Aorta (tissue), 5 donors: ENCODE results near the gene ZNF552. TPM values are rescaled to one million over a fixed set of nuclear protein-coding genes. Genes with fewer than 3 reads are reported as not detected.
"Not testable (repeated sequence)": the region's sequence is repeated elsewhere in the genome, so short reads cannot be mapped to it uniquely, and the experiment has no call there.

Experiments used
- ATAC-seq: fragments of 200-7000 bp; cut with Tn5 transposase; one replicate; pipeline ENCODE4 v1.9.1; 2022; ENCODE audit warnings: moderate library complexity; ENCODE audit not compliant: low FRiP score
- DNase-seq, 2 donors: peaks; one replicate each; pipeline ENCODE4 v3.0.0-alpha.2; 2020
- H3K27ac ChIP-seq, 2 donors: one replicate each; pipeline ENCODE4 v1.5.1; 2013; ENCODE audit warnings: low read length in 2 of 2, mild to moderate bottlenecking in 2 of 2, moderate library complexity in 2 of 2, control low read depth in 1 of 2, inconsistent platforms in 1 of 2, low read depth in 1 of 2
- H3K27me3 ChIP-seq, 2 donors: one replicate each; pipeline ENCODE4 v1.6.1; 2013; ENCODE audit warnings: control low read depth in 1 of 2, low read length in 1 of 2, mild to moderate bottlenecking in 1 of 2, moderate library complexity in 1 of 2; ENCODE audit not compliant: insufficient read depth in 2 of 2, control insufficient read depth in 1 of 2
- H3K36me3 ChIP-seq, 2 donors: one replicate each; pipeline ENCODE4 v1.6.1; 2013; ENCODE audit warnings: control low read depth in 1 of 2, low read length in 1 of 2, mild to moderate bottlenecking in 1 of 2; ENCODE audit not compliant: insufficient read depth in 2 of 2, control insufficient read depth in 1 of 2
- H3K4me1 ChIP-seq, 2 donors: one replicate each; pipeline ENCODE4 v1.6.1; 2013; ENCODE audit warnings: low read length in 2 of 2, control low read depth in 1 of 2, mild to moderate bottlenecking in 1 of 2, moderate library complexity in 1 of 2; ENCODE audit not compliant: insufficient read depth in 2 of 2, control insufficient read depth in 1 of 2
- H3K4me3 ChIP-seq, 2 donors: one replicate each; pipeline ENCODE4 v1.5.1; 2013; ENCODE audit warnings: low read length in 2 of 2, control low read depth in 1 of 2, mild to moderate bottlenecking in 1 of 2
- H3K9me3 ChIP-seq: one replicate; pipeline ENCODE4 v1.6.1; 2013; ENCODE audit warnings: mild to moderate bottlenecking, low read length; ENCODE audit not compliant: control insufficient read depth
- WGBS, 2 donors: extraction: QIAGEN DNeasy Blood & Tissue Kit; methylation state at CpG; one replicate each; pipeline ENCODE4 v1.1.7; 2013; 5-methylcytosine and 5-hydroxymethylcytosine counted together
- intact Hi-C, 2 donors: fragments of 100-400 bp; cut with DNase I; formaldehyde crosslinking; loops; one replicate each; pipeline versions ENCODE4 v1.14.2 to v1.15.0; 2022
- polyA plus RNA-seq, 2 donors: library from polyadenylated mRNA; stranded (reverse); fragments of 200-250 nt; gene quantifications; one replicate each; pipeline ENCODE4 v1.2.3, GENCODE V29; 2013
- total RNA-seq, 2 donors: library from RNA; stranded (reverse); fragmentation: NEBNext Ultra II Directional; extraction: Animal tissue kit (Norgen Biotek cat#: 25700); gene quantifications; one replicate each; pipeline ENCODE4 v1.2.1, GENCODE V29; 2021
- donor health status: healthy with polysubstance abuse.
- donor health status: Bipolar disorder and iron deficiency.
- donor health status: DM: no; HTN: no; CAD: no.
- donor health status: DM: no; HTN: no; CAD: no.
- donor health status: DM: yes; HTN: yes; CAD: no.

The ZNF552 gene
- total and polyA plus RNA-seq, 4 donors = 4.5 to 8.5 (median 7.1) TPM

GRCh38 chr19:57841122-57841763, 26.5 kb upstream of the ZNF552 start:
- WGBS, 2 donors = 22 to 41% methylated on average over 6 of the region's 6 CpGs
- Histone ChIP-seq H3K4me1 (no peaks in the 10 kb centered on the region), H3K9me3 (peaks cover 5% of the 10 kb centered on the region), H3K27me3 (no peaks in the 10 kb centered on the region), H3K27ac (no peak overlapping the region), H3K36me3 (peaks cover 0 to 6% of the 10 kb centered on the region in 2 donors), H3K4me3 (no peak overlapping the region)
- DNase-seq = no peak
- intact Hi-C loops = no loop called here
- ATAC-seq = no peak

GRCh38 chr19:57838622-57839191, 24.0 kb upstream of the ZNF552 start:
- ATAC-seq, H3K36me3 ChIP-seq, H3K9me3 ChIP-seq, intact Hi-C loops, H3K4me1 ChIP-seq, H3K27ac ChIP-seq, H3K27me3 ChIP-seq, H3K4me3 ChIP-seq, DNase-seq: not testable (repeated sequence)
- WGBS, 2 donors = 90 to 92% methylated on average over 3 to 5 of the region's 5 CpGs

DNA sequence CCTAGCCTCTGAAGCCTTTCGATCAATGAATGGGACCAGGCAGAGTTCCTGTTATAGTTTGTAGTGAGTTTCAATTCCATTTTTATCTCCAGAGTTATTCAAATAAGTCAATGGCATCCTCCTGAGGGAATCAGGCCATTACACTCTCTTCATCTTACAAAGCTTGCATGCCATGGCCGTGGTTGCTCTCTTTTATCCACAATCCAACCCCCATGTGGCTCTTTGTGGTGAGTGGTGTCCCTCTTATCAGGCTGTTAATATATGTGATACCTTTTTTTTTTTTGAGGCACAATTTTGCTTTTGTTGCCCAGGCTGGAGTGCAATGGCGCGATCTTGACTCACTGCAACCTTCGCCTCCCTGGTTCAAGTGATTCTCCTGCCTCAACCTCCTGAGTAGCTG, 22.3 kb upstream of the ZNF552 start:
- intact Hi-C loops, H3K9me3 ChIP-seq, H3K4me3 ChIP-seq, H3K27ac ChIP-seq, H3K4me1 ChIP-seq, ATAC-seq, H3K27me3 ChIP-seq, H3K36me3 ChIP-seq, DNase-seq: not testable (repeated sequence)
- WGBS, 2 donors = 93 to 94% methylated on average over 5 of the region's 5 CpGs

DNA sequence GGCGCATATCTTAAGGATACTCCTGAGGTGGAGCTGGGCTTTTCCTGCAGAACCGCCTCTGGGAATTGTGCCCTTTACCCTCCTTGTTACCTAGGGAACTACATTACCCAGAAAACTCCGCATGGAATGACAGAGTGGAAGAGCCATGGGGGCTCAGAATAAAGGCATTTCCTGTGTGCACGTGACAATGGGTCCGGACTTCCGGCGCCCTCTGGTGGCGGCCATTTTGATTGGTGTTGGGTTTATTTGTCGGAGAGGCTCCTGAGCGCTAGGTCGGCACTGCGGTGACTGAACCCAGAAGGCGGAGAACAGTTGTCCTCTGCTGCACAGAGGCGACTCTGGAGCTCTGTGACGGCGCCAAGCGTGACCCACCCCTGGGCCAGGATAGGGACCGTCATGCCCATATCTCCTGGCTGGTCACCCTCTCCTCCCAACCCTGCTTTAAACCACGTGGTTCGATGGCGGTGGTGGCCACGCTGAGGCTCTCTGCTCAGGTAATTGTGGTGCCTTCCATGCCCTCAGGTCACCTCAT, 15.4 kb upstream of the ZNF552 start, which contains the start of gene ZNF587B:
ZNF587B (plus strand) TSS at position 229 of the 532 bp plus-strand sequence; CDS start at position 459, 230 bp downstream.
- ATAC-seq (peak; percentile 88), DNase-seq (peak; percentile 78 to 80)
- Histone ChIP-seq H3K27me3 (no peaks in the 10 kb centered on the region), H3K4me3 (peak within 1 kb of the TSS in 1 of 2 donors; percentile 17), H3K36me3 (no peaks in the 10 kb centered on the region), H3K9me3 (peaks cover 1% of the 10 kb centered on the region), H3K27ac (peak within 1 kb of the TSS in 1 of 2 donors; percentile 32), H3K4me1 (no peaks in the 10 kb centered on the region)
- intact Hi-C loops = no loop called here
- WGBS, 2 donors = 9 to 11% methylated on average over 22 of the region's 22 CpGs

DNA sequence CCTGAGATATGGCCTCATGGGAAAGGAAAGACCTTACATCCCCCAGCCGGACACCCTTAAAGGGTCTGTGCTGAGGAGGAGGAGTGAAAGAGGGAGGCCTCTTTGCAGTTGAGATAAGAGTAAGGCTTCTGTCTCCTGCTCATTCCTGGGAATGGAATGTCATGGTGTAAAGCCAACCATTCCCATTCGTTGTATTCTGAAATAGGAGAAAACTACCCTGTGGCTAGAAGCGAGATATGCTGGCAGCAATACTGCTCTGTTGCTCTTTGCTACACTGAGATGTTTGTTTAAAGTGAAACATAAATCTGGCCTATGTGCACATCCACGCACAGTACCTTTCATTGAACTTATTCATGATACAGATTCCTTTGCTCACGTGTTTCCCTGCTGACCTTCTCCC, 14.6 kb upstream of the ZNF552 start:
- H3K9me3 ChIP-seq = peaks cover 1% of the 10 kb centered on the region
- H3K27me3 ChIP-seq = no peaks in the 10 kb centered on the region
- H3K27ac ChIP-seq = no peak overlapping the region
- WGBS, 2 donors = 33 to 38% methylated on average over 5 of the region's 5 CpGs
- DNase-seq = no peak
- intact Hi-C loops = no loop called here
- no peaks in the 10 kb centered on the region for H3K4me1 ChIP-seq
- no peaks in the 10 kb centered on the region for H3K36me3 ChIP-seq
- ATAC-seq = no peak
- H3K4me3 ChIP-seq = no peak overlapping the region

DNA sequence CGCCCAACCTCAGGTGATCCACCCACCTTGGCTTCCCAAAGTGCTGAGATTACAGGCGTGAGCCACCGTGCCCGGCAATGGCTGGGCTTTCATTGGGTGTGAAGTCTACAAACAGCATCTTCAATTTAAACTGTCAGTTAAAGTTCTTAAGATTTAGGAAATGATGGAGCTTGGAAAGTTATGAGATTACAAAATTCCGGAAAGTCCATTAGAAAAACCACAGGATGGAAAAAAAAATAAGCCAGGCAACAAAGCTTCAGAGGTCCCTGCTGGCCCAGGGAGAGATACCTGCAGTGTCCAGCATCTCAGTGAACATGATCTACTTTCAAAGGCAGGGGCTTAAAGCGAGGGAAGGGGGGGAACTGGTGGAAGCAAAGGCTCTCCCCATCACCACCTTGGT, 10.8 kb upstream of the ZNF552 start:
- no peak overlapping the region for H3K4me3 ChIP-seq
- intact Hi-C loops = no loop called here
- no peaks in the 10 kb centered on the region for H3K36me3 ChIP-seq
- WGBS, 2 donors = 91 to 94% methylated on average over 6 of the region's 6 CpGs
- no peaks in the 10 kb centered on the region for H3K27me3 ChIP-seq
- ATAC-seq (no peak), DNase-seq (no peak)
- no peak overlapping the region for H3K27ac ChIP-seq
- H3K4me1 ChIP-seq = no peaks in the 10 kb centered on the region
- peaks cover 1% of the 10 kb centered on the region for H3K9me3 ChIP-seq

DNA sequence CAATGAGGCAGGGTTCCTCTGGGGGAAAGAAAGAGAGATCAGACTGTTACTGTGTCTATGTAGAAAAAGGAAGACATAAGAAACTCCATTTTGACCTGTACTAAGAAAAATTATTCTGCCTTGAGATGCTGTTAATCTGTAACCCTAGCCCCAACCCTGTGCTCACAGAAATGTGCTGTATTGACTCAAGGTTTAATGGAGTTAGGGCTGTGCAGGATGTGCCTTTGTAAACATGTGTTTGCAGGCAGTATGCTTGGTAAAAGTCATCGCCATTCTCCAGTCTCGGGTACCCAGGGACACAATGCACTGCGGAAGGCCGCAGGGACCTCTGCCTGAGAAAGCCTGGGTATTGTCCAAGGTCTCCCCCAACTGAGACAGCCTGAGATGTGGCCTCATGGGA, 8.9 kb upstream of the ZNF552 start:
- H3K36me3 ChIP-seq, H3K27me3 ChIP-seq, ATAC-seq, intact Hi-C loops, H3K4me3 ChIP-seq, H3K9me3 ChIP-seq, H3K4me1 ChIP-seq, DNase-seq, H3K27ac ChIP-seq: not testable (repeated sequence)
- 83 to 85% methylated on average over 4 of the region's 4 CpGs for WGBS, 2 donors

DNA sequence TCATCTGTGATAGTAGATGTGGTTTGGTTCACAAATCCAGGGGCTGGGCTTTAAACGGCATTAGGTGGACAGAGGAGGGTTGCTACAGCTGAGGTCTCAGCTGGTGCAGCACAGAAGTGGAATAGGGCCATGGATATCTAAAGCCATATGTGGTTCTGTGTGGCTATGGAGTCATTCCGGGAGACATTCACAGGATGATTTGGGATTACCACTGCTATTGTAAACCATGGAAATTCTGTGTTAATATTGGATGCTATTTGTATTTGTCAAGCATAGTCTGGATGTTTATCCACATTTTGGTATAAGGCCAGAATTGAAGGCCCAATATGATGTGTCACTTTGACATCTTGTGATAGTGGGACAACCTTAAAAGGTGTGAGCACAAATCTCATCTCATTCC, 8.4 kb upstream of the ZNF552 start:
- ATAC-seq, H3K27me3 ChIP-seq, H3K36me3 ChIP-seq, H3K9me3 ChIP-seq, H3K27ac ChIP-seq, DNase-seq, H3K4me3 ChIP-seq, intact Hi-C loops, H3K4me1 ChIP-seq: not testable (repeated sequence)
- 76 to 86% methylated on average over 1 to 2 of the region's 2 CpGs for WGBS, 2 donors

DNA sequence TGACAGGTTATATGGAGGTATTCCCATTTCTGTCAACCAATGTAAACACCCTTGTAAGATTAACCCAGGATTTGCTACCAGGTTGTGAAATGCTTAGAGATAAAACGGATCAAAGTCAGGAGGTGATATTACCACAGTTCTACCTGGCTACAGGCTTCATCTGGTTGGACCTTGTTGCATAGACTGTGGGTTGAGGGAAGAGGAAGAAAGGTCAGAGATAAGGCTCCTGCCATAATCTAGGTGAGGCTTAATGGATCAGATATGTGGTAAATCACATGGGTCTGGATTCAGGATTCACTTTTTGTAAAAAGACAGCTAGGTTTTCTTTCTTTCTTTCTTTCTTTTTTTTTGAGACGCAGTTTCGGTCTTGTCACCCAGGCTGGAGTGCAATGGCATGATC, 6.8 kb upstream of the ZNF552 start:
- intact Hi-C loops, H3K27ac ChIP-seq: not testable (repeated sequence)
- 94 to 95% methylated on average over 2 to 3 of the region's 3 CpGs for WGBS, 2 donors

More for the DNA sequence above, 6.8 kb upstream of the ZNF552 start:
- not testable (repeated sequence) for DNase-seq, H3K9me3 ChIP-seq, H3K4me3 ChIP-seq, ATAC-seq, H3K36me3 ChIP-seq, H3K4me1 ChIP-seq, H3K27me3 ChIP-seq
